Testis (tissue), 2 donors: ENCODE data around the gene NRG2.

ENCODE experiments used
- CTCF ChIP-seq, 3 experiments: fragments of 450-650 bp in 2 of 3; fragments of 200-600 bp in 1 of 3; sonication (generic) in 1 of 3; IDR thresholded peaks; one replicate each; pipeline ENCODE4 v1.5.1; 2016 to 2019; ENCODE audit warnings: antibody characterized with exemption in 3 of 3, mild to moderate bottlenecking in 2 of 3, moderate library complexity in 1 of 3
- POLR2A ChIP-seq: fragments of 450-650 bp; IDR thresholded peaks from one replicate; pipeline ENCODE4 v1.6.1; 2017; ENCODE audit warnings: antibody characterized with exemption, mild to moderate bottlenecking, moderate library complexity

- no peak for TF ChIP-seq CTCF (IDR thresholded peaks at IDR 0.05)
- TF ChIP-seq POLR2A, result no peak
Observed at GRCh38 chr5:139881143-139881733, 161.9 kb downstream of the NRG2 start.
